Heart right ventricle (tissue), 16 donors: ENCODE results near the gene TNFAIP2. TPM values are rescaled to one million over a fixed set of nuclear protein-coding genes. Genes with fewer than 3 reads are reported as not detected.

Experiments used
- ATAC-seq, 8 donors: fragments of 200-7000 bp; cut with Tn5 transposase; one replicate each; pipeline ENCODE4 v1.9.1; 2020; ENCODE audit warnings: mild to moderate bottlenecking in 8 of 8, moderate library complexity in 8 of 8, moderate number of reproducible peaks in 1 of 8
- DNase-seq, 2 donors: peaks; one replicate each; pipeline ENCODE4 v3.0.0-alpha.2; 2020
- H3K27ac ChIP-seq, 10 donors: fragments of 200-600 bp; sonication (generic) in 2 of 10; one replicate each; pipeline versions ENCODE4 v1.5.0 to v1.8.0; 2020 to 2022; ENCODE audit warnings: mild to moderate bottlenecking in 3 of 10
- H3K27me3 ChIP-seq, 7 donors: fragments of 200-600 bp; one replicate each; pipeline ENCODE4 v1.8.0; 2021 to 2022; ENCODE audit warnings: mild to moderate bottlenecking in 2 of 7
- H3K36me3 ChIP-seq, 9 donors: fragments of 200-600 bp; sonication (generic) in 1 of 9; one replicate each; pipeline versions ENCODE4 v1.5.0 to v1.8.0; 2020 to 2022; ENCODE audit warnings: mild to moderate bottlenecking in 2 of 9
- H3K4me1 ChIP-seq, 9 donors: fragments of 200-600 bp; sonication (generic) in 1 of 9; one replicate each; pipeline versions ENCODE4 v1.5.0 to v1.8.0; 2020 to 2022; ENCODE audit warnings: mild to moderate bottlenecking in 4 of 9
- H3K4me3 ChIP-seq, 10 donors: fragments of 200-600 bp; sonication (generic) in 2 of 10; one replicate each; pipeline versions ENCODE4 v1.5.0 to v1.8.0; 2020 to 2022; ENCODE audit warnings: mild to moderate bottlenecking in 7 of 10, moderate library complexity in 2 of 10
- H3K9me3 ChIP-seq, 11 donors: fragments of 200-600 bp in 10 of 11; sonication (generic) in 2 of 11; one replicate each; pipeline versions ENCODE4 v1.5.0 to v1.8.0; 2013 to 2022; ENCODE audit warnings: mild to moderate bottlenecking in 2 of 11, control low read depth in 1 of 11, moderate library complexity in 1 of 11
- WGBS, 2 donors: extraction: QIAGEN DNeasy Blood & Tissue Kit; methylation state at CpG; one replicate each; pipeline ENCODE4 v1.1.7; 2013; ENCODE audit warnings: inconsistent platforms in 1 of 2; 5-methylcytosine and 5-hydroxymethylcytosine counted together
- intact Hi-C, 10 donors: fragments of 100-400 bp; cut with DNase I; formaldehyde crosslinking; loops; one replicate each; pipeline versions ENCODE4 v1.11.1 to v1.14.2; 2022
- polyA plus RNA-seq, 2 donors: library from polyadenylated mRNA; stranded (reverse); fragments of 200-250 nt; gene quantifications; one replicate each; pipeline ENCODE4 v1.2.3, GENCODE V29; 2013
- total RNA-seq, 10 donors: library from RNA; stranded (reverse); fragmentation: NEBNext Ultra II Directional in 3 of 10; extraction: Animal tissue kit (Norgen Biotek cat#: 25700) in 3 of 10; gene quantifications; one replicate each; pipeline versions ENCODE4 v1.2.1 to v1.2.4, GENCODE V29; 2021 to 2023
- TF ChIP-seq, protein P1 (sequence below), 9 donors: fragments of 200-600 bp; sonication (generic) in 2 of 9; IDR thresholded peaks; one replicate each; pipeline versions ENCODE4 v1.5.0 to v1.8.0; 2021 to 2022; ENCODE audit warnings: antibody characterized with exemption in 9 of 9, mild to moderate bottlenecking in 5 of 9, moderate library complexity in 1 of 9
- donor health status: Arrhythmogenic right ventricular cardiomyopathy.
- donor health status: ischemic (EF 13 %, LVEDD 7.1; RV severe dilation, severe dysfunction).
- donor health status: healthy with polysubstance abuse.
- donor health status: DM: no; HTN: yes; CAD: no.
- donor health status: DM: no; HTN: no; CAD: no.
- donor health status: ischemic (EF 25% LVEDD 6.9; RV normal size, moderate dysfunction).
- donor health status: ischemic (EF 25% LVEDD 5.7; RV mildly dilated, moderate dysfunction).
- donor health status: healthy.
- donor health status: DM: yes; HTN: yes; CAD: no.
- donor health status: Ischemic cardiomyopathy.
- donor health status: ischemic (EF 35%, LVEDD 5.7; RV mildly dilated, moderate dysfunction).
- donor health status: nonischemic (EF 11% LVEDD 7.7; RV severe dilation, severe dysfunction).
- donor health status: DM: yes; HTN: yes; CAD: no.
- donor health status: PGD.
- donor health status: ischemic (EF 29% LVEDD 5.4; RV normal size, mild dysfunction).
- donor health status: nonischemic (EF 23%, LVEDD 6.1; RV moderate dilation, normal function).

Gene TNFAIP2
- total and polyA plus RNA-seq, 12 donors: 21.8 to 138 (median 42.0) TPM

- H3K9me3 ChIP-seq: no peaks in the 10 kb centered on the region
- peaks cover 34 to 74% (median 61%) of the 10 kb centered on the region in 7 donors for H3K27me3 ChIP-seq
- no peak overlapping the region for H3K4me3 ChIP-seq
- WGBS, 2 donors: 94% methylated on average over 11 of the region's 11 CpGs
- DNase-seq: no peak
- H3K4me1 ChIP-seq: peaks cover 12 to 38% (median 28%) of the 10 kb centered on the region in 9 donors
- no peak for ATAC-seq
- H3K27ac ChIP-seq: no peak overlapping the region
- TF ChIP-seq, protein P1, sequence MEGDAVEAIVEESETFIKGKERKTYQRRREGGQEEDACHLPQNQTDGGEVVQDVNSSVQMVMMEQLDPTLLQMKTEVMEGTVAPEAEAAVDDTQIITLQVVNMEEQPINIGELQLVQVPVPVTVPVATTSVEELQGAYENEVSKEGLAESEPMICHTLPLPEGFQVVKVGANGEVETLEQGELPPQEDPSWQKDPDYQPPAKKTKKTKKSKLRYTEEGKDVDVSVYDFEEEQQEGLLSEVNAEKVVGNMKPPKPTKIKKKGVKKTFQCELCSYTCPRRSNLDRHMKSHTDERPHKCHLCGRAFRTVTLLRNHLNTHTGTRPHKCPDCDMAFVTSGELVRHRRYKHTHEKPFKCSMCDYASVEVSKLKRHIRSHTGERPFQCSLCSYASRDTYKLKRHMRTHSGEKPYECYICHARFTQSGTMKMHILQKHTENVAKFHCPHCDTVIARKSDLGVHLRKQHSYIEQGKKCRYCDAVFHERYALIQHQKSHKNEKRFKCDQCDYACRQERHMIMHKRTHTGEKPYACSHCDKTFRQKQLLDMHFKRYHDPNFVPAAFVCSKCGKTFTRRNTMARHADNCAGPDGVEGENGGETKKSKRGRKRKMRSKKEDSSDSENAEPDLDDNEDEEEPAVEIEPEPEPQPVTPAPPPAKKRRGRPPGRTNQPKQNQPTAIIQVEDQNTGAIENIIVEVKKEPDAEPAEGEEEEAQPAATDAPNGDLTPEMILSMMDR (IDR thresholded peaks at IDR 0.05): no peak
- intact Hi-C loops: loop anchor here in 3 of 10 donors (5.0 to 10.0 kb wide), 3 partner anchors 76 to 191 kb away; no protein-coding TSS in a partner anchor
- H3K36me3 ChIP-seq: no peaks in the 10 kb centered on the region
These were observed 21.9 kb upstream of the TNFAIP2 start for GRCh38 chr14:103101257-103101962.

DNA sequence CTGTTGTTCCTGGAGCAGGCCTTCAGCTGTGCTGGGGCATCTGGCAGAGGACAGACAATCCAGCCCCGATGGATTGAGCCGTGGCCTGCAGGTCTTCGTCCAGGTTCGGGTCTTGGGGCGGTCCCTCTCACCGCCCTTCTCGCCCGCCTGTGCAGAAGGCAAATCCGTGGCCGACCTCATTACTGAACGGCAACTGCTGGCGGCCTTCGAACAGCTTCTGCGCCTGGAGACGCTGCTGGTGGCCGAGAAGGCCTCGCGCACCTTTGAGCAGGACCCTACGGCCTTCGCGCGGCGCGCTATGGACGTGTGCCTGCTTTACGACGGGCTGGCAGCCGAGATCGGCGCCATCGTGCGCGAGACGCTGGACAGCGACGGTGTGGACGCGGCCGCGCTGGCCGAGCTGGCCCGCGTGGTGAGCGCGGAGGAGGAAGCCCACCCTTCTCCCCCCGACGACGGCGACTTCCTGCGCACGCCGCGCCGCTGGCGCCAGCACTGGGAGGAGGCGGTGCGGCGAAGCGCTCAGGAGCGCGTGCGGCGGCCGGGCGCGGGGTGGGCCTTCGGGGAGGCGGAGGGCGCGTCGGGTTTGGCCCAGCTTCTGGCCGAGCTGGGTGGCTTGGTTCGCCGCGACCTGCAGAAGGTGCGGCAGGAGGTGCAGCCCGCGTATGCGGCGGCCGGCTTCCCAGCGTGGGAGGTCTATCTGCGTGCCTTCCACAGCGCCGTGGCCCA, 21.1 kb upstream of the TNFAIP2 start:
- H3K27ac ChIP-seq: no peak overlapping the region
- DNase-seq (no peak), ATAC-seq (peak in 2 of 8 donors; percentile 12 to 32)
- TF ChIP-seq, protein P1 (IDR thresholded peaks at IDR 0.05): no peak
- WGBS, 2 donors: 19 to 23% methylated on average over 80 to 85 of the region's 85 CpGs
- peaks cover 12 to 38% (median 28%) of the 10 kb centered on the region in 9 donors for H3K4me1 ChIP-seq
- no peaks in the 10 kb centered on the region for H3K36me3 ChIP-seq
- peaks cover 34 to 74% (median 61%) of the 10 kb centered on the region in 7 donors for H3K27me3 ChIP-seq
- H3K9me3 ChIP-seq: no peaks in the 10 kb centered on the region
- intact Hi-C loops: loop anchor here in 3 of 10 donors (5.0 to 10.0 kb wide), 3 partner anchors 75 to 190 kb away; no protein-coding TSS in a partner anchor
- peak overlapping the region in 4 of 10 donors; percentile 6 to 31 (median 18) for H3K4me3 ChIP-seq

- peaks cover 12 to 38% (median 28%) of the 10 kb centered on the region in 9 donors for H3K4me1 ChIP-seq
- intact Hi-C loops: loop anchor here in 3 of 10 donors (5.0 to 10.0 kb wide), 3 partner anchors 75 to 190 kb away; no protein-coding TSS in a partner anchor
- H3K36me3 ChIP-seq: no peaks in the 10 kb centered on the region
- TF ChIP-seq, protein P1 (IDR thresholded peaks at IDR 0.05): no peak
- H3K9me3 ChIP-seq: no peaks in the 10 kb centered on the region
- DNase-seq: no peak
- peak overlapping the region in 4 of 10 donors; percentile 6 to 31 (median 18) for H3K4me3 ChIP-seq
- no peak overlapping the region for H3K27ac ChIP-seq
- ATAC-seq: no peak
- H3K27me3 ChIP-seq: peaks cover 34 to 71% (median 61%) of the 10 kb centered on the region in 7 donors
- WGBS, 2 donors: 36 to 40% methylated on average over 39 of the region's 39 CpGs
These were observed 20.5 kb upstream of the TNFAIP2 start for GRCh38 chr14:103102689-103103260.
